ENCODE data around the gene S100A1. TPM values are rescaled to one million over a fixed set of nuclear protein-coding genes. Genes with fewer than 3 reads are reported as not detected.

Gene S100A1
- 0.48 to 1.1 TPM (median 0.76 TPM) in 4 of 5 replicates, not detected in the other for total RNA-seq (2022; extraction: Qiagen RNA extraction; ENCODE audit: low read depth)

DNA sequence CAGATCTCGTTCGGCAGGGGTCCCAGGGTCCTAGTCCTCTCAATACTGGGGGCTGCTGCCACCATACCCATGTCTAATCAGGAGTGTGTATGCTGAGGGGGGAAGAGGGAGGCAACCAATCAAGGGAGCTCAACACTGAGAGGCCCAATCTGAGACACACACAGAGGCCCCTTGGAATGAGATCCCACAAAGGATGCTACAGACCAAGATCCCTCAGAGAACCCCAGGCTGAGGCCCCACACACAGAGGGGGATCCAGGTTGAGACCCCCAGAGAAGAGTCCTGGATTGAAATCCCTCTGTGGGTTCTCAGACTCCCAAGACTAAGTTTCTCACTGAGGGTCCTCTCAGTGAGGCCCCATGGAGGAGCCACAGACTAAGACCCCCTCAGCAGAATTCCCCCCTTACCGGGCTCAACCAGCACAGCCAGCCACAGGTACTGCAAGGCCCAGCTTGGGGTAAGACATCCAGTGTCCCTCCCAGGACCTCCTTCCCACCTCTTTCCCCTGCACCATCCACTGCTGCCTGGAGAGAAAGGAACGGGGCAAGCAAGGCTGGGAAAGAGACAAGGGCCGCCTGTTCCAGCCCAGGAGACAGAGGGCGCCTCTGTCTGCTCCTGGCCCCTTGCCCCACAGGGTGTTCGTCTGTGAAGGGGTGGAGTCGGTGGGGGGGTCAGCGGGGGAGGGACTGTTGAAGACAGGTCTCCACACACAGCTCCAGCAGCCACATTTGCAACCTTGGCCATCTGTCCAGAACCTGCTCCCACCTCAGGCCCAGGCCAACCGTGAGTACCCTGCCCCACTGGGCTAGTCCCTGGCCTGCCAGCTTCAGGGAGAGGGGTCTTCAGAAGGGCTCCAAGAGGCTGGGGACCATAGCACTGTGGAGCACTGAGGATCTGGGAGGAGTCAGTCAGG is at the start of gene S100A1:
TSS of gene S100A1 (plus strand) at position 720 of the 912 bp plus-strand sequence. CDS start 2,088 bp downstream, outside the sequence.

DNA sequence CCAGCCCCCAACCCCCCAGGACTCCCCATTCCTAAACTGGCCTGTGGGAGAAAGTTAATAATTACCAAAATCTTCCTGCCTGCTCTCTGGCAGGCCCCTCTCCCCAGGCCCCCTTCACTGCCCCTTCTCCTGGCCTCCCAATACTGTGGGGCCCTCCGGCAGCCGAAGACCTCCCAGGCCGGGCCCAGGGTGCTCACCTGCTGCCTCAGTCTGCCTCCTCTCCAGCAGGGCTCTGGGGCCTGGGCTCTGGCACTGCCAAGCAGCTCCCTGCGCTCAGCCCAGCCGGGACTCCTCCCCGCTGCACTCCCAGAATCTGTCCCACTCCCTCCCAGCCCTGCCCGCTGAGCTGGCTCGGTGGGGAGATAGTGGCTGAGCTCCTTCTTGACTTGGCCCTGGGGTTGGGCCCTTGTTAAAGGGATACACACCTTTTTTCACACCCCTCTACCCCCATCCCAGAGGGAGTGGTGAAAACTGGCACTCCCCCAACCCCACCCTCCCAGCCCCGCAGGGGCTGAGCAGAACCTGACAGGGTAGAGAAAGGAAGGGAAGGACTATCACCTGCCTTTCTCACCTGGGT is 15.4 kb upstream of the S100A1 start, which contains the start of gene S100A16:
TSS of gene S100A16 (minus strand) at position 383 of the 577 bp plus-strand sequence. CDS start 4,986 bp downstream, outside the sequence.

DNA sequence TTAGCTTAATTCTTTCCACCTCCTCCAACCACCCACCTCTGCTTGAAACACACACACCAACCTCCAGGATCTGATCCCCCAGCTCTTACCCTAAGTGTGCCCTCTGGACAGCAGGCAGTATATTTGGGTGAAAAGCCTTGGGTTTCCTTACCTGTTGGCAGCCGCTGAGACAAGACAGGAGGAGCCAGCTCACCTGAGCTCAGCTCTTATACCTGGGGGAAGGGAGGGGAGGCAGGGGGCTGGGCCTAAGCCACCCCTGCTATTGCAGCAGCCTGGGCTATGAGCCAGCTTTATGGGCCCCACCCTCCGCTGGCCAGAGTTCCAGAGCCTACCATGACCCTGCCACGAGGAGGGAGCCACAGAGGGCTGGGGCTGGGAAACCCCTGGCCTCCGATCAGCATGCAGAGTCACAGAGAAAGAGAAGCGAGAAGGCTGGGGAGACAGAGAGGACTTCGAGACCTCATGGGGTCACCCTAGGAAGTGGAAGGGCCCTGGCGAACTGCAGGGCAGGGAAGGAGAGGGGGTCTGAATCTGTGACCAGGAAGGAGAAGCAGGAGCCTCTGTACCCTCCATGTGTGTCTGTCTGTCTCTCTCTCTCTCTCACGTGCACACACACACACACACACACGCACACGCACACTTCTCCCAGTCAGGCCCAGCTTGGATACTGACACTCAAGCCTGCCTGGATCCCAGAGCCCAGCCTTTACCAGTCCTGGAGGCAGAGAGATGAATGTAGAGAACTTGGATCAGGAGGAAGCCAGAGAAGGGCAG is 11.9 kb upstream of the S100A1 start, which contains the start of gene S100A14:
TSS of gene S100A14 (minus strand) at position 182 of the 773 bp plus-strand sequence. CDS start 467 bp downstream, outside the sequence.

DNA sequence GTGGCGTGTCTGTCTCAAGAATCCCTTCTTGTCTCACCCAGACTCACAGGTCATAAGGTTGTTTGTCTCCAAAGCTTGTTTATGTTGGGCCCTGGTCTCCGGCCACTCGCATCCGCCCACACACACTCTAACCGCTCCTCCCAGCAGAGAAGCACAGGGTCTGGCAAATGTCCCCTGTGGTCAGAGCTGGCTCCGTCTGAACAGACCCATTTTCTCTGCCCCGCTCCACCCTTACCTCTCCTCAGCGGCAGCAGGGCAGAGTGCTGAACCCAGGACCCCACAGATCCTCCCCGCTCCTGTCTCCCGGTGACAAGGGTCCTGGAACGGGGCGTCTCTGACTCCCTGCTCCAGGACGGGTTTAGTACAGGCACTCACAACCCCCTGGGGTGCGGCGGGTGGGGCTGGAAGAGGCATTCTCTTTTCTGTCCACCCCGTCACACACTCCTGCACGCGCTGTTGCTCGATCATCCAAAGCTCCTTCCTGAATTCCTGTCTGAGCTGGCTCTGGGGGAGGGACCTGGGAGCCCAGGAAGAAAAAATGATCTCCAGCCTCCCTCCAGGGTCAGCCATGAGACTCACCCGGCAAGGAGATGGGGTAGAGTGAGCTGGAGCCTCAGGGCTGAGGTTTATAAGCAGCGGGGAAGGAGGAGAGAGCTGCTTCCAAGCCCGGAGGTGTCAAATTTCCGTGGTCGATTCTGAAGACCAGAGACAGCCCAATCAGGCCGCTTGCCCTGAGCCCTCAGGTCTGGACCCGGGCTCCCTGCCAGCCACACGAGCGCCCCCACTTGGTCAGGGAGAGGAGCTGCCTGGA is 1.1 kb upstream of the S100A1 start, which contains the start of gene S100A13:
TSS of gene S100A13 (minus strand) at position 602 of the 811 bp plus-strand sequence. CDS start 1,033 bp downstream, outside the sequence.

DNA sequence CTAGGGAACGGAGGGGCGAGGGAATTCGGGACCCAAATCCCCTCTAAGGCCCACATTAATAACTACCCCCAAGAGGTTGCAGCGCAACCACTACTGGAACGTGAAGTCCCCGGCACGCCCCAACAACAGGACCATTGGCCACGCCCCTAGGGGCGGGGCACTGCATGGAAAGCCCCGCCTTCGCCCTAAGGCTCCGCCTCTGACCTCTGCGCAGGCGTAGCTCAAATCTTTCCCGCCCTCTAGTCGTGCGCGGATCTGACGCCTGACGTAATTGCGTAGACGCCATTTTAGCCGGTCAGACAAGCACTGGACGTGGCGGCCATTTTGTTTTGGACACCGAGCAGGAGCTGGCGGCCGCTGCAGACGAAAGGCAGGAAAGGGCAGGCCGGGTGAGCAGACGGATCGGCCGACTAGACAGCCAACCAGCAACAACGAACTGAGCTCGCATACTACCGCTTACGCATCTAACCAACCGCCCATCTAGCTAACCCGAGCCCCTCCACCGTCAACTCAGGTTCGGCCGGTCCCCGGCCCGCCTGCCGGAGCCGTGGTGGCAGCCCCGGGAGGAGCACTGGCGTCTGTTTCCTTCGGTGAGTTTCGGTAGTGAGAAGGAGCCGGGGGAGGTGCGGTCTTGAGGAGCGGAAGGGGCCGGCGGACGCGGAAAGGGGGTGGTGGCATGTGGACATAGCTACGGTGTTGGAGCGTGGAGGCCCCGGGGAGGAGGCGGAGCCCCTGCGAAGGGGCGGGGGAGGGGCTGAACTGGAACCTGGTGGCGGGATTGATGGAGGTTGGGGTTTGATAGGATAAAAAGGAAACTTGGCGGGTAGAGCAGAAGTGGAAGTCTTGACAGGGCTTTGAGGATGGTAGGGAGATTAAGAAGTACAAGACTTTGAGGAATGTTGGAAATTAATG is 5.8 kb downstream of the S100A1 start, which contains the start of gene CHTOP:
TSS of gene CHTOP (plus strand) at position 313 of the 912 bp plus-strand sequence. CDS start 2,523 bp downstream, outside the sequence.

DNA sequence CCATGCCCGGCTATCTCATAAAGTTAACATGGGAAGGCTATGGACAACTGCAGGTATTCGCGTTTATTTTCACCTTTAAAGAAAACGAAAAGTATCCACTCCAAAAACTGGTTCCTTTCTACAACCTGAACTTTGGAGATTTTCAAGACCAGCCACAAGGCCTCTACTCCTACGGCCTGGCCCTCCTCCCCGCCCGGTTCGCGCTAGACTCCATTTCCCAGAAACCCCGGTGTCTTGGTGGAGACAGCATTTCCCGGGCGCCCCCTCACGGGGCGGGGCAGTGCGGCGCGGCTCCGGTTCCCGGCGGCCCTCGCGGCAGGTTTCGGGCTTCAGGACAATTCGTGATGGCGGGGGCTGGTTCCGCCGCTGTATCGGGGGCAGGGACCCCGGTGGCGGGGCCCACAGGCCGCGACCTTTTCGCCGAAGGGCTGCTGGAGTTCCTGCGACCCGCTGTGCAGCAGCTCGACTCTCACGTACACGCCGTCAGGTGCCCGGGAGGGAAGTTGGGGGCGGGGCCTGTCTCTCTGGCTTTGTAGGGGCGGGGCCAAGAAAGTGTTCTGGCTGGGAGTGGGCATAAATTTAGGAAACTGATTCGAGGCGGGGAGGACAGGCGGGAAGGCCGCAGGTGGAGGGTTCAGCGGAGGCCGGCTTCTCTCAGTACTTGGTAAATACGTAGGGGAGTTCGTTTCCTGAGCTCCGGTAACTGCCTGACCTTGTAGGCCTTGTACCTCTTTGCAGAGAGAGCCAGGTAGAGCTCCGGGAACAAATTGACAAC is 30.4 kb downstream of the S100A1 start, which contains the start of gene SNAPIN:
TSS of gene SNAPIN (plus strand) at position 304 of the 775 bp plus-strand sequence. CDS start at position 345, 41 bp downstream.

DNA sequence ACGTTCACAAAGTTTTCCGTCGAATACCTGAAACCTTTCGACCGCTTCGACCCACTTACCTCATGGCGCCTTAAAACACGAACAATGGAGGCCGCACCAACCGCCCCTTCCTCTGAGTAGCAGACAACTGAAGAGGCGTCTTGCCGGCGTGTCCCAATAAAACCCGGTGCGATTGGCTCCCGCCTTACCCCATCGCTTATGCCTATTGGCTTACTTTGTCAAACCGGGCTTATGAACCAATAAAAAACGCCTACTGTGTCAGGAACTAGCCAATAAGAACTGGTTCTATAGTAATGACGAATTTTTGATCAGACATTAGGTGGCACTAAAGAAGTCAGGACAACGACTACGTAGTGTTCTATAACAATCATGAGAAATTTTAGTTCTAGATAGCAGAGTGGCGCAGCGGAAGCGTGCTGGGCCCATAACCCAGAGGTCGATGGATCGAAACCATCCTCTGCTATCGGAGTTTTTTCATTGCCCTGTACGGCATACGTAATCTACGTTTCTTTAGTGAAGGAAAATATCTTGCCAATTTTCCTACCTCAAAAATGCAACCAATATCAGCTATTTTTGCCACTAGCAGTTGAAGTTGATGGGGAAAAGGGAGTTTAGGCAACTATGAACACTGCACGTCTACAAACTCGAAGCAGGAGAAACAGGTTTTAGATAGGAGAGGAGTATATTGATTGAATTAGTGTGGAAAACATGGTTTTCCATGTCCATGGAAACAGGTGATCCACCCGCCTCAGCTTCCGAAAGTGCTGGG is 42.8 kb downstream of the S100A1 start, which contains the start of gene ILF2:
TSS of gene ILF2 (minus strand) at position 135 of the 769 bp plus-strand sequence. CDS start at position 64, 71 bp downstream.

DNA sequence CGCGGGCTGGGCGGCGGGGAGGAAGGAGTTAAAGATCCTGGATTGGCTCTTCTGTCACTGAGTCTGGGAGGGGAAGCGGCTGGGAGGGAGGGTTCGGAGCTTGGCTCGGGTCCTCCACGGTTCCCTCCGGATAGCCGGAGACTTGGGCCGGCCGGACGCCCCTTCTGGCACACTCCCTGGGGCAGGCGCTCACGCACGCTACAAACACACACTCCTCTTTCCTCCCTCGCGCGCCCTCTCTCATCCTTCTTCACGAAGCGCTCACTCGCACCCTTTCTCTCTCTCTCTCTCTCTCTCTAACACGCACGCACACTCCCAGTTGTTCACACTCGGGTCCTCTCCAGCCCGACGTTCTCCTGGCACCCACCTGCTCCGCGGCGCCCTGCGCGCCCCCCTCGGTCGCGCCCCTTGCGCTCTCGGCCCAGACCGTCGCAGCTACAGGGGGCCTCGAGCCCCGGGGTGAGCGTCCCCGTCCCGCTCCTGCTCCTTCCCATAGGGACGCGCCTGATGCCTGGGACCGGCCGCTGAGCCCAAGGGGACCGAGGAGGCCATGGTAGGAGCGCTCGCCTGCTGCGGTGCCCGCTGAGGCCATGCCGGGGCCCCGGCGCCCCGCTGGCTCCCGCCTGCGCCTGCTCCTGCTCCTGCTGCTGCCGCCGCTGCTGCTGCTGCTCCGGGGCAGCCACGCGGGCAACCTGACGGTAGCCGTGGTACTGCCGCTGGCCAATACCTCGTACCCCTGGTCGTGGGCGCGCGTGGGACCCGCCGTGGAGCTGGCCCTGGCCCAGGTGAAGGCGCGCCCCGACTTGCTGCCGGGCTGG is 50.5 kb downstream of the S100A1 start, which contains the start of gene NPR1:
TSS of gene NPR1 (plus strand) at position 170 of the 818 bp plus-strand sequence. CDS start at position 591, 421 bp downstream.

Other genes starting within 250 kb of the S100A1 start
- not detected in 5 replicates for gene S100A8, start 237.4 kb upstream of the S100A1 start, total RNA-seq (2022; extraction: Qiagen RNA extraction; ENCODE audit: low read depth)
- gene S100A7A, start 211.9 kb upstream of the S100A1 start, total RNA-seq (2022; extraction: Qiagen RNA extraction; ENCODE audit: low read depth): not detected in 5 replicates
- not detected in 5 replicates for gene S100A7, start 167.8 kb upstream of the S100A1 start, total RNA-seq (2022; extraction: Qiagen RNA extraction; ENCODE audit: low read depth)
- gene S100A6, start 92.4 kb upstream of the S100A1 start, total RNA-seq (2022; extraction: Qiagen RNA extraction; ENCODE audit: low read depth): 3,071 to 3,604 TPM (median 3,274 TPM) in 5 replicates
- gene S100A5, start 87.5 kb upstream of the S100A1 start, total RNA-seq (2022; extraction: Qiagen RNA extraction; ENCODE audit: low read depth): 0.42 to 1.1 TPM (median 0.57 TPM) in 5 replicates
- 1,522 to 1,903 TPM (median 1,710 TPM) in 5 replicates for gene S100A4, start 82.6 kb upstream of the S100A1 start, total RNA-seq (2022; extraction: Qiagen RNA extraction; ENCODE audit: low read depth)
- gene S100A3, start 79.2 kb upstream of the S100A1 start, total RNA-seq (2022; extraction: Qiagen RNA extraction; ENCODE audit: low read depth): 85.7 to 107 TPM (median 98.6 TPM) in 5 replicates
- gene S100A2, start 62.6 kb upstream of the S100A1 start, total RNA-seq (2022; extraction: Qiagen RNA extraction; ENCODE audit: low read depth): 17.0 to 31.3 TPM (median 24.8 TPM) in 5 replicates
- 415 to 520 TPM (median 478 TPM) in 5 replicates for gene S100A16, start 15.3 kb upstream of the S100A1 start, total RNA-seq (2022; extraction: Qiagen RNA extraction; ENCODE audit: low read depth)
- 0.28 to 0.73 TPM (median 0.45 TPM) in 5 replicates for gene S100A14, start 12.1 kb upstream of the S100A1 start, total RNA-seq (2022; extraction: Qiagen RNA extraction; ENCODE audit: low read depth)
- 153 to 185 TPM (median 171 TPM) in 5 replicates for gene S100A13, start 929 bp upstream of the S100A1 start, total RNA-seq (2022; extraction: Qiagen RNA extraction; ENCODE audit: low read depth)
- gene CHTOP, start 5.6 kb downstream of the S100A1 start, total RNA-seq (2022; extraction: Qiagen RNA extraction; ENCODE audit: low read depth): 66.4 to 82.5 TPM (median 76.1 TPM) in 5 replicates
- gene SNAPIN, start 30.3 kb downstream of the S100A1 start, total RNA-seq (2022; extraction: Qiagen RNA extraction; ENCODE audit: low read depth): 53.9 to 63.9 TPM (median 56.8 TPM) in 5 replicates
- 261 to 313 TPM (median 282 TPM) in 5 replicates for gene ILF2, start 42.6 kb downstream of the S100A1 start, total RNA-seq (2022; extraction: Qiagen RNA extraction; ENCODE audit: low read depth)
- gene NPR1, start 50.3 kb downstream of the S100A1 start, total RNA-seq (2022; extraction: Qiagen RNA extraction; ENCODE audit: low read depth): 0.77 to 1.2 TPM (median 0.97 TPM) in 5 replicates
- 14.1 to 20.4 TPM (median 17.7 TPM) in 5 replicates for gene INTS3, start 99.6 kb downstream of the S100A1 start, total RNA-seq (2022; extraction: Qiagen RNA extraction; ENCODE audit: low read depth)
- gene SLC27A3, start 147.0 kb downstream of the S100A1 start, total RNA-seq (2022; extraction: Qiagen RNA extraction; ENCODE audit: low read depth): 0.39 to 1.7 TPM (median 0.92 TPM) in 5 replicates

All from A549 treated with RU486 at 1 μM for 4 hours (cell line).